NOMO-1 (cell line): ENCODE data around the gene PREX1.
"Not testable (repeated sequence)": the region's sequence is repeated elsewhere in the genome, so short reads cannot be mapped to it uniquely, and the experiment has no call there.

ENCODE experiments used
- DNase-seq, 2 experiments: peaks; one replicate each; lab custom pipeline; 2025; ENCODE audit not compliant: unreplicated experiment in 2 of 2; lab: John Stamatoyannopoulos, UW

Gene PREX1, protein sequence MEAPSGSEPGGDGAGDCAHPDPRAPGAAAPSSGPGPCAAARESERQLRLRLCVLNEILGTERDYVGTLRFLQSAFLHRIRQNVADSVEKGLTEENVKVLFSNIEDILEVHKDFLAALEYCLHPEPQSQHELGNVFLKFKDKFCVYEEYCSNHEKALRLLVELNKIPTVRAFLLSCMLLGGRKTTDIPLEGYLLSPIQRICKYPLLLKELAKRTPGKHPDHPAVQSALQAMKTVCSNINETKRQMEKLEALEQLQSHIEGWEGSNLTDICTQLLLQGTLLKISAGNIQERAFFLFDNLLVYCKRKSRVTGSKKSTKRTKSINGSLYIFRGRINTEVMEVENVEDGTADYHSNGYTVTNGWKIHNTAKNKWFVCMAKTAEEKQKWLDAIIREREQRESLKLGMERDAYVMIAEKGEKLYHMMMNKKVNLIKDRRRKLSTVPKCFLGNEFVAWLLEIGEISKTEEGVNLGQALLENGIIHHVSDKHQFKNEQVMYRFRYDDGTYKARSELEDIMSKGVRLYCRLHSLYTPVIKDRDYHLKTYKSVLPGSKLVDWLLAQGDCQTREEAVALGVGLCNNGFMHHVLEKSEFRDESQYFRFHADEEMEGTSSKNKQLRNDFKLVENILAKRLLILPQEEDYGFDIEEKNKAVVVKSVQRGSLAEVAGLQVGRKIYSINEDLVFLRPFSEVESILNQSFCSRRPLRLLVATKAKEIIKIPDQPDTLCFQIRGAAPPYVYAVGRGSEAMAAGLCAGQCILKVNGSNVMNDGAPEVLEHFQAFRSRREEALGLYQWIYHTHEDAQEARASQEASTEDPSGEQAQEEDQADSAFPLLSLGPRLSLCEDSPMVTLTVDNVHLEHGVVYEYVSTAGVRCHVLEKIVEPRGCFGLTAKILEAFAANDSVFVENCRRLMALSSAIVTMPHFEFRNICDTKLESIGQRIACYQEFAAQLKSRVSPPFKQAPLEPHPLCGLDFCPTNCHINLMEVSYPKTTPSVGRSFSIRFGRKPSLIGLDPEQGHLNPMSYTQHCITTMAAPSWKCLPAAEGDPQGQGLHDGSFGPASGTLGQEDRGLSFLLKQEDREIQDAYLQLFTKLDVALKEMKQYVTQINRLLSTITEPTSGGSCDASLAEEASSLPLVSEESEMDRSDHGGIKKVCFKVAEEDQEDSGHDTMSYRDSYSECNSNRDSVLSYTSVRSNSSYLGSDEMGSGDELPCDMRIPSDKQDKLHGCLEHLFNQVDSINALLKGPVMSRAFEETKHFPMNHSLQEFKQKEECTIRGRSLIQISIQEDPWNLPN (N-terminal part only)

DNA sequence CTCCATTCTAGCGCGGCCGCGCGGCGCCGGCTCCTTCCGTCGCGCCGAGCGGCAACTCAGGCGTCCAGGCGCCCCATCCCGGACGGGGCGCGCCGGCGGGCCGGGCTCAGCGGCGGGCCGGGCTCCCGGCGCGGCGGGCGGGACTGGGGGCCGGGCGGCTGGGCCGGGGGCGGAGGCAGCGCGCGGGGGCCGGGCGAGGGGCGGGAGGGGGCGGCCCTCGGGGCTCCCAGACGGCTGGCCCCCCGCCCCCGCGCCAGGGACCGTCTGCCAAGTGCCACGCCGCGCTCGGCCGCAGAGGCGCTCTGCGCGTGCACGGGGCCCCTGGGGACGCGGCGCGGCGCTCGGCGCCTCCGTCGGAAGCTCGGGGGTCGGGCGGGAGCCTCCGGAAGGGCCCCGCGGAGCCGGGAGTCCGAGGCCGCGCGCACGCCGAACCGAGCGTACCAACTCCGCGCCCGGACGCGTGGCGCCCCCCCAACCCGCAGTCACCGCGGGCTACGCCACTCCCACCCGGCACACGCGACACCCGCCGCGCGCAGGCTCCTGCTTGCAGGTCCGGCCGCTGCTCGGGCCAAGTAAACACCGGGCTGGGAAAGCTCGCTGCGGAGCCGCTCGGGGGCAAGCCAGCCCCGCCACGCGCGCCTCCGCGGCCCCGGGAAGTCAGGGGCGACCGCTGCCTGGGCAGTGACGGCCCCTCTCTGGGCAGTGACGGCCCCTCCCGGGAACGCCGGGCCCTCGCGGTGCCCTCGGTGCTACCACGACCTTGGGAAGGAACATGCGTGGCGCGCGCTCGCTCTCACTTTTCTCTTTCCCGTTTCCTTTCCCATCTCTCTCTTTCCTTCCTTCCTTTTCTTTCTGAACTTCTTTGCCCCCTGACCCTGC is at the start of gene PREX1:
Gene PREX1 (minus strand): TSS at position 145 of the 879 bp plus-strand sequence. CDS start 139 bp downstream, at position 6.
- peak; percentile 69 to 91 for DNase-seq

DNA sequence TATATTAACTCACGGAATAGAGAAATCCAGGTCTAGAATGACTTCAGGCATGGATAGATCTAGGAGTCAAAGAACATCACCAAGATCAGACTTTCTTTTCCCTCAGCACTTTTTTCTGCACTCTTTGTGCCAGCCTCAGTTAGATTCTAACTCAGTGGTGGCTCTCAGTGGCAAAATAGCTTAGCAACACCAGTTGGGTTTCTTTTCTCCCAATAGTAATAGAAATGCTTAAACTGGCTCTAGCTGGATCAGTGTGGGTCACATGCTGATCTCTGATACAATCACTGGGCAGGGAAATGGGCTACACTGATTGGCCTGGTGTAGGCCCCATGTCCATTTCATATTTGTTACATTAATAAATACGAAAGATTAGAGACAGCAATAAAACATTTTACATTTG is 49.5 kb upstream of the PREX1 start:
- DNase-seq: no peak

DNA sequence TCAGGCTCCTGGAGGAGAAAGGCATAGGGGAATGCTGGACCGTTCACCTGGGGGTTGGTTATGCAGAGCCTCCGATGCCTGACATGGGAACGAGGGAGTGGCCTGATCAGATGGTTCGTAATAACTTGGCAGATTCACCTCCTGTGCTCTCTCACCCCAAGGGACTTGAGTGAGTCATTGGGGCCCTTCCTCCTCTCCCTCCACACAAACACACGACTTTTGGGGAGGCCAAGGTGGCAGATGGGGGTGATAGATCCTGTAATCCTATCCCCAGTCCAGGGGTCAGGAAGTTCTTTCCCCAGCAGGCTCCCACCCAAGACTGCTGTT is 48.1 kb upstream of the PREX1 start:
- no peak for DNase-seq

DNA sequence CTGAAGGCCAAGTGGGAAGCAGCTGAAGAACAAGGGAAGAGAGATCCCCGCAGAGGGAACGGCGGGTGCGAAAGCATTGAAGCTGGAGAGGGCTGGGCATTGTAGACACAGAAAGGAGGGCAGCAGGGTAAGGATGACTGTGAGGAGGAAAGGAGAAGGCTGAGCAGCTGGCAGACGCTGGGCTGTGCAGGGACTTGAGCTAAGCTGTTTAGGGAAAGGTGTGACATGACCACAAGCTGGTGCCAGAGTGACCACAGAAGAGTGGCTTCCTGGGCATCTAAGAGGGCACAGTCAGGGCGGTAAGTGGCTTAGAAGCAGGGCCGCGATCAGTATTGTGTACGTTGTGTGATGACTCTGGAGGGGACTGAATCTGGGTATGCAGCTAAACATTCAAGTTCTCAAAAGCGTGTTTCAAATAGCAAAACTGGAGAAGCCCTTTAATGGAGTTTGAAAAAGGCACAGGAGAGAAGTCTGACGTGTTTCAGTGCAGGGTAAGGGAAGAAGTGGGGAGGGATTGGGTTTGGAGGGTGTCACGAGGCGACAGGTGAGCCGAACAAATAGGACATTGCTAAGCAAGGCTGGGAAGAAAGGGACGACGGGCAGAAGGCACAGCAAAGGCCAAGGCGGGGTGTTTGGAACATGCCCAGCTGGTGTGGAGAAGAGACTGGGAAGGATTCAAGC is 47.6 kb upstream of the PREX1 start:
- no peak for DNase-seq

DNA sequence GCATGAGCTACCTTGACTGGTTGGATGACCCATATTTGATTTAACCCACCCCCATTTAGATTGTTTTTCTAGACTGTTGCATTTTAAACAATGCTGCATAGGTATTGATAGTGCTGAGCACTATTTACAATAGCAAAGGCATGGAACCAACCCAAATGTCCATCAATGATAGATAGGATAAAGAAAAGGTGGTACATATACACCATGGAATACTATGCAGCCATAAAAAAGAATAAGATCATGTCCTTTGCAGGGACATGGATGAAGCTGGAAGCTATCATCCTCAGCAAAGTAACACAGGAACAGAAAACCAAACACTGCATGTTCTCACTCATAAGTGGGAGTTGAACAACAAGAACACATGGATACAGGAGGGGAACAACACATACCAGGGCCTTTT is 41.6 kb upstream of the PREX1 start:
- DNase-seq: not testable (repeated sequence)

DNA sequence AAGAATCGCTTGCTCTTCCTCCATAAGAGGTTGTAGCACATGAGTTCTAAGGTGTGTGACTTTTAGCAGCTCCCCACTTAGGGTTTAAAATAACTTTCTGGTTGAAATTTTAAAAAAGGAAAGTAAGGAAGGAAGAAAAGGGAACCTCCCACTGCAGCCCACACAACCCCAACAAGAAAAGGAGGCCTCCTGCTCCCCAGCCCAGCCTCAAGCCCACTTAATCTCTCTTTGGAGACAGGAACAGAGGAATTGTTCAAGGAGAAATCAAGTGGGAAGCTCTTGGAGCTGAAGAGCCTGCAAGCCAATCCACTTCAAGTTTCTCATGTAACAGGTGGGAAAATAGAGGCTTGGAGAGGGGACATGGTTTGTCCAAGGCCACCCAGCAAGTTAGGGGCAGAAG is 39.1 kb upstream of the PREX1 start:
- DNase-seq: no peak

DNA sequence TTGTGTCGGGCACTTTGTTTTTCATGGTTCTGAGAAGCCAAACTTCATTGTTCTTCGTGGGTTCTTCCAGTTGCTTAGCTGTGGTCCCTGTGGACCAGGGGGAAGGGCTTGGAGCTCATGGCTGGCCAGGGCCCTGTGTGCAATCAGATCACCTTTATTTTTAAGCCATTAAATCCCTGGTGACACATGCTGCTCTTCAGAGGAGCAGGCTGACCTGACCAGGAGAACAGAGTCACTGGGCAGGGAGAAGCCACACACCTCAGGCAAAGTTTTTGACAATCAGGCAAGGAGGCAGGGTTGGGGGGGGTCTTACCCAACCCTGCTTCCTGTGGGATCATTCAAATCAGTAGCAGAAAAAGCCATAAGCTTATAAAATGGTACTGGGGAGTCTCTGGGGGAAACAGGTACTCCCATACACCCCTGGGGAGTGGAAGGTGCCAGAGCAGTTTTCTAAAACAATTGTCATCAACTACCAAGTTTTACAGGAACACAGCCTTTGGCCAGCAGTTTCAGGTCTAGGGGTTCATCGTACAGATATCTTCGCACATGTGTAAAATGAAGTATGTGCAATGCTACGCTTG is 37.0 kb upstream of the PREX1 start:
- DNase-seq: no peak

DNA sequence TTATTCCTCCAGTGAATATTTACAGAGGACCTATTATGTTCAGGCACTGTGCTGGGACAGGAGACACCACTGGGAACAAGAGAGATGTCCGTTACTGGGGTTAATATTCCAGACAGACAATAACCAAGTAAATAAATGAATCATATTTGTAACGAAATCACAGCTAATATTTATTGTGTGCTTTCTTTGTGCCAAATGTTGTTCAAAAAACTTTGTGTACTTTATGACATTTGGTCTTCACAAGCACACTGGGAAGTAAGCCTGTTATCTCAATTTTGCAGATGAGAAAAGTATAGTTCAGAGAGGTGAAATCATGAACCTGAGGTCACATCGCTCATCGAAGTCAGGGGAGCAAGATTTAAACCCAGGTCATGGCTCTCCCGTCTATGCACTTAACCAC is 36.5 kb upstream of the PREX1 start:
- DNase-seq: no peak

DNA sequence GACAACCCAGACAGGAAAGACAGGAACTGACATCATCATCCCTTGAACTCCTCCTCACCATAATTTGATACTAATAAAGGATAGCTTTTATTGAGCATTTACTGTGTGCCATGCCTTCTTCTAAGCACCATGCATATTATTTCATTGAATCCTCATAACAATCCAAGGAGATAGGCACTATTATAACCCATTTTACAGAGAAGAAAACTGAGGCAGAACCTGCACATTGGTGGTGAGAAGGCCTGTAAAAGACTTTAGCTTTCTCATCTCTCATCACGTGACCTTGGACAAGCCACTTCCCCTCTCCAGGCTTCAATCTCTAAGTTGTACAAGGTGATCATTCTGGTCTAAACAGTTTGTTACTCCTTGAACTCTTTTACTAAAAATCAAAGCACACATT is 34.5 kb upstream of the PREX1 start:
- peak; percentile 21 to 41 for DNase-seq

DNA sequence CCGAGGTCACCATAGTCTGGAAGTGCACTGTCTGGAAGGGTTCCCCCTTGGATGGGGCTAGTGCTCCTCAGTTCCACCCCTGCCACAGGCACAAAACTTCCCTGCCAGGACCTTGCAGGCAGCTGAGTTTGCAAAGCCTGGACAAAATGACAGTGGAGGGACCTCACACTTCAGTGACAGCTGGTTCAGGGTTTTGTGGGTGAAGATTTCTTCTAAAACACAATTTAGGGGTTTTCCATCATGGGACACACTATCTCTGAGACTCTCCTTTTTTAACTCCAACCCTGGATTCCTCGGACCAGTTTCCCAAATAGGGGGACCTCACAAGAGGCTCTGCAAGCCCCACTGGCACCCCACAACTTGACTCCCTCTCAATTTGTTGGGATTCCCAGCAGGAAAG is 33.6 kb upstream of the PREX1 start:
- no peak for DNase-seq

DNA sequence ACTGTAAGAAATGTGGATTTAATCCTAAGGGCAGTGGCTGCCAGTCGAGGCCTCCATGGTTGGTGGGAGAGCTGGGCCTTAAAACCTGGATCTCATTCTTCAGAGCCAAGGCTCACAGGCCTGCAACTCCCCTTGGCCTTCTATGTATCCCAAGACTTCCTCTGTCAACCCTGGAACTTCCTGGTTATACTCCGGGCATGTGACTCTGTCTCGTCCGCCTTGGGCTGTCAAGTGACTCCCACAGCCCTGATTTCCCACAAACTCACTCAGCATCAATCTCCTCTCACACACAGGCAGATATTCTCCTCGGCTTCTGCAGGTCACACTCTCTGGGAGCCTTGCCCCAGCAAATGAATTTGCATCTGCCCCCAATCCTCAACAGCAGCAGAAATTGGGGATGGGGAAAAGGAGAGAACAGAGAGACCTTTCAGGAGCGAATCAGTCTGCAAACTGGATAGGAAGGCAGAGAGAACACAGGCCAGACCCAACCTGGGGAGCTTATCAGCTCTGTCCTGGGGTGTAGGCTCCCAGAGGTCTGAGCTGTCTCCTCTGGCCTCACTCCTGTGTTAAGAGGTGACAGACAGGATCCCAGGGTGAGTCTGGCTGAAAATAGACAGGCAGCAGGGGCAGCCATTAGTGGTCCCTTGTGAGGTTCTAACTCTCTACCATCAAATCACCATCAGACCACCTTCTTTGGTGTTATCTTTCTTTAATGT is 30.4 kb upstream of the PREX1 start:
- no peak for DNase-seq

DNA sequence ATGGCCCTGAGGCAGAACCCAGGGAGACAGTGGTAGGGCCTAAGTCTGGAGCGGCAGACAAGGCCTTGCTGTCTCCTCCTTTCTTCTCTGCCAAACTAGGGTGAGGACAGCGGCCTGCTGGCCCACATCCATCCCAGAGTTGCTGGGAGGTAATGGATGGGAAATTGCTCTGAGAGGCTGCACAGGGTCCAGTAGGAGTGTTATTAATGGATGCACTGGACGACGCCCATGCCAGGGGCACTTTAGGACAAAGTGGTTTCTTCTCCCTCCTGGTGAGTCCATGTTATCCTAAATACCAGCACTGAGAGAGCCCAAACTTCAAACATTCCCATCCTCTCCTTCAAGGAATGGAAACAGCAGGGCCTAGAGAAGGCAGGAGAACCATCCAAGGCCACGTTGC is 28.3 kb upstream of the PREX1 start:
- DNase-seq: no peak

DNA sequence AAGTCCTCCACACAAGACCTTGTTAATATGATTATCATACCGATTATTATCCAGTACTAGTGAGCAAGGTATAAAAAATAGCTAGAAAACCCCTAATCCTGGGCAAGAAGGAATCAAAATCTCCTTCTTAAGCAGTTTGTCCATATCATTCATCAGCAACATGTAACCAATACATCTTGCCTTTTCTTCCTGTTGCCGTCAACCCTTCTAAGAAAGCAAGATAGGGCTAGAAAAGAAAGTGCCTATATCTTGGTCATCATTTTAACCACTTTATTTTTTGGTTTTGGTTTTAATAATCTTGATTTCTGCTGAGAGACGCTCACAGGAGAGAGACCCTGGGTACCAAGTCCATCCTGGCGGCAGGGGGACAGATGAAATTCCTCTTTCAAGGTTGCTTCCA is 27.2 kb upstream of the PREX1 start:
- no peak for DNase-seq

DNA sequence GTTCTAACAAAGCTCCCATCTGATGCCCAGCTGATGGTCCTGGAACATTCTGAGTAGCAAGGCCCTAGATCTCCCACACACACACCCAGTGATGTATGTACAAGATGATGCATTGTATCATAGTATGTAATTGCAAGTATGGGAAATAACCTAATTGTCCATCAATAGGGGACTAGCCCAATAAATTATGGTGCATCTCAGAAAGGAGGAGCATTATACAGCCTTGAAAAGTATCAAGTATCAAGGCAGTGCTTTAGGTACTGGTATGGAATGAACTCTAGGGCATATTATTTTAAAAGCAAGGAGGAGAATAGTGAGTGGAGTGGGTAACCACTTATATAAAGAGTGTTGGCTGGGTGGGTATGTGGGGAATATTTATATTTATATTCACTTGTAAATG is 24.8 kb upstream of the PREX1 start:
- no peak for DNase-seq

DNA sequence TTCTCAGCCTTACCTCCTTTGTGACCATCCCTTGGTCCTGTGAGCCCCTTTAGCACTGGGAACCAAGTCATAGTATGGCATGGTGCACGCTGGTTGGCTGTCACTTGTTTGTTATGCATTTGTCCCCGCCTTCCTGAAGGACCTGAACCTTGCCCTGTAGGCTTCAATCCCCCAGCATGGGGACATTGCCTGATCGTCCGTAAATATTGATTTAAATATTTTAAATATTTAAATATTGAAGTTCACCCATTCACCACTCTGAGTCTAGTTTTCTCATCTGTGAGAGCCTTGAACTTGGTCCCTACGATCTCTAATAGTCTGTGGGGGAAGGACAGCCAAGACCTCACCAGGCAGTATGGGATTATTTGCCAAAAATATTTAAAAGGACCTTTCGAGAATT is 23.8 kb upstream of the PREX1 start:
- no peak for DNase-seq

DNA sequence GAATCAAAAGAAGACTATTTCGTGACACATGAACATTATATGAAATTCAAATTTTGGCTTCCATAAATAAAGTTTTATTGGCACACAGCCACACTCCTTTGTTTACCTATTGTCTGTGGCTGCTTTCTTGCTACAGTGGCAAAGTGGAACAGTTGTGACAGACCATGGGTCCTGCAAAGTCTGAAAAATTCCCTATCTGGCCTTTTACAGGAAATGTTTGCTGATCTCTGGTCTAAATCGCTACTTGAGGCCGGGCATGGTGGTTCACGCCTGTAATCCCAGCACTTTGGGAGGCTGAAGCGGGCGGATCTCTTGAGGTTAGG is 23.1 kb upstream of the PREX1 start:
- DNase-seq: no peak

DNA sequence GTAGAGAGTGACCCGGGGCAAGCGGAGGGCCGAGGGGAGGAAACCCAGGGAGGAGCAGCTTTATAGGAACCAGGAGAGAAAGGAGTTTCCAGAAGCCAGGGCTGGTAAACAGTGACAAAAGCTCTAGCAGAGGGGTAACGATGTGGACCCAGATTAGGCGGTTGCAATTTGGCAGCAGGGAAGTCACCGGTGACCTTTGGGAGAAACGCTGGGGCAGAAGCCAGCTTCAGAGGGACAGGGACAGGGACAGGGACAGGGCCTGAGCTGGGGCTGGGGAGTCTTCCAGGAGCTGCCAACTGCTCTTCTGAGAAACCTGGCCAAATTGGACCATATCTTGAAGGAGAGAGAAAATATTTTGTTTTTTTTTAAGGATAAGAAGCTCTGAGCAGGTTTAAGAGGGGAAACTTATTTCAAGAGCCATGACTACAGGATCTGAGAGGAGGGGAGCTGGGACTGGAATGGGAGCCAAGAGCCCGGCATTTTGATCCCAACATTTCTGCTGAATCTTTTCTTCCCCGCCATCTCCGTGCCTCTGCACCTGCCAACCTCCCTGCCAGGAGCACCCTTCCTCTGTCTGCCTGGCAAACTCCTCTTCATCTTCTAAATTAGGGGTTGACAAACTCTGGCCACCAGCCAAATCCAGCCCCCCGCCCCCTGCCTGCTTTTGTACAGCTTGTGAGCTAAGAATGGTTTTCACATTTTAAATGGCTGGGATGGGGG is 22.6 kb upstream of the PREX1 start:
- no peak for DNase-seq

DNA sequence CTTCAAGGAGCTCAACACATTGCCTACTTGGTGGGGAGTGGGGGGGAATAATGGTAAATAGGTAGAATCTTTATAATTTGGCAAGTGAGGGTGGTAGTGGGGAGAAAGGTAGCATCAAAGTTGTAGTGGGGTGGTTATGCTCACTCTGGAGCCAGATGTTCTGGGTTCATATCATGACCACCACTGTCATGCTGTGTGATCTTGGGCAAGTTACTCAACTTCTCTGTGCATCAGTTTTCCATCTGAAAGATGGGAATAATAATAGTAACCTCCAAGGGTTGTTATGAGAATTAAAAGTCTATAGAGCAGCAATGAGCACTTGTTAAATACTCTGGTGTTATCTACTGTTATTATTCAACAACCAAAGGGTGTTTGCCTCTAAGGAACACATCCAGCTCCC is 22.0 kb upstream of the PREX1 start:
- DNase-seq: no peak
